ENCODE data around the gene KRTAP5-2.
A peak's percentile ranks its signal among the peaks of the same experiment; 100 is the strongest.
"Not testable (repeated sequence)": the region's sequence is repeated elsewhere in the genome, so short reads cannot be mapped to it uniquely, and the experiment has no call there.

KRTAP5-2 gene

GRCh38 chr11:1628506-1629325 lies 30.6 kb upstream of the KRTAP5-2 start:
- peak; percentile 42 to 56 (median 44) for DNase-seq (ENCODE audit: low read depth in 4 of 4, low spot score in 1 of 4)

GRCh38 chr11:1625541-1625940 lies 27.4 kb upstream of the KRTAP5-2 start:
- DNase-seq (ENCODE audit: low read depth in 4 of 4, low spot score in 1 of 4) = no peak

- no peak for DNase-seq (ENCODE audit: low read depth in 4 of 4, low spot score in 1 of 4)
Observed at GRCh38 chr11:1624621-1625020, 26.5 kb upstream of the KRTAP5-2 start.

GRCh38 chr11:1623716-1624115 lies 25.6 kb upstream of the KRTAP5-2 start:
- no peak for DNase-seq (ENCODE audit: low read depth in 4 of 4, low spot score in 1 of 4)

- DNase-seq (ENCODE audit: low read depth in 4 of 4, low spot score in 1 of 4) = no peak
Observed at GRCh38 chr11:1622086-1622485, 24.0 kb upstream of the KRTAP5-2 start, which contains the start of gene KRTAP5-4. Gene KRTAP5-4, minus strand, starts transcription at chr11:1622138. Its CDS starts 45 bp downstream, at chr11:1622093.

GRCh38 chr11:1619449-1619848 lies 21.4 kb upstream of the KRTAP5-2 start:
- no peak for DNase-seq (ENCODE audit: low read depth in 4 of 4, low spot score in 1 of 4)

- no peak for DNase-seq (ENCODE audit: low read depth in 4 of 4, low spot score in 1 of 4)
Observed at GRCh38 chr11:1618231-1618630, 20.1 kb upstream of the KRTAP5-2 start.

GRCh38 chr11:1608363-1608762 lies 10.3 kb upstream of the KRTAP5-2 start, which contains the start of gene KRTAP5-3:
Gene KRTAP5-3, minus strand, starts transcription at chr11:1608463. Its CDS starts 78 bp downstream, at chr11:1608385.
- DNase-seq (ENCODE audit: low read depth in 4 of 4, low spot score in 1 of 4) = no peak

GRCh38 chr11:1607901-1608300 lies 9.8 kb upstream of the KRTAP5-2 start:
- DNase-seq (ENCODE audit: low read depth in 4 of 4, low spot score in 1 of 4) = not testable (repeated sequence)

GRCh38 chr11:1607156-1607845 lies 9.2 kb upstream of the KRTAP5-2 start:
- DNase-seq (ENCODE audit: low read depth in 4 of 4, low spot score in 1 of 4) = not testable (repeated sequence)

GRCh38 chr11:1605923-1606322 lies 7.8 kb upstream of the KRTAP5-2 start:
- not testable (repeated sequence) for DNase-seq (ENCODE audit: low read depth in 4 of 4, low spot score in 1 of 4)

- DNase-seq (ENCODE audit: low read depth in 4 of 4, low spot score in 1 of 4) = no peak
Observed at GRCh38 chr11:1604711-1605110, 6.6 kb upstream of the KRTAP5-2 start.

- no peak for DNase-seq (ENCODE audit: low read depth in 4 of 4, low spot score in 1 of 4)
Observed at GRCh38 chr11:1604181-1604580, 6.1 kb upstream of the KRTAP5-2 start.

GRCh38 chr11:1603629-1604028 lies 5.5 kb upstream of the KRTAP5-2 start:
- no peak for DNase-seq (ENCODE audit: low read depth in 4 of 4, low spot score in 1 of 4)

- not testable (repeated sequence) for DNase-seq (ENCODE audit: low read depth in 4 of 4, low spot score in 1 of 4)
Observed at GRCh38 chr11:1601663-1602062, 3.6 kb upstream of the KRTAP5-2 start.

GRCh38 chr11:1600626-1601025 lies 2.5 kb upstream of the KRTAP5-2 start:
- DNase-seq (ENCODE audit: low read depth in 4 of 4, low spot score in 1 of 4) = no peak

GRCh38 chr11:1598816-1599215 lies 722 bp upstream of the KRTAP5-2 start:
- no peak for DNase-seq (ENCODE audit: low read depth in 4 of 4, low spot score in 1 of 4)

- not testable (repeated sequence) for DNase-seq (ENCODE audit: low read depth in 4 of 4, low spot score in 1 of 4)
Observed at GRCh38 chr11:1598406-1598805, 312 bp upstream of the KRTAP5-2 start.

GRCh38 chr11:1597331-1597993 lies 632 bp downstream of the KRTAP5-2 start:
- DNase-seq (ENCODE audit: low read depth in 4 of 4, low spot score in 1 of 4) = no peak

GRCh38 chr11:1596576-1597121 lies 1.4 kb downstream of the KRTAP5-2 start:
- not testable (repeated sequence) for DNase-seq (ENCODE audit: low read depth in 4 of 4, low spot score in 1 of 4)

- not testable (repeated sequence) for DNase-seq (ENCODE audit: low read depth in 4 of 4, low spot score in 1 of 4)
Observed at GRCh38 chr11:1595994-1596575, 2.0 kb downstream of the KRTAP5-2 start.
